Measurements from ENCODE around the gene WDR33. TPM values are rescaled to one million over a fixed set of nuclear protein-coding genes. Genes with fewer than 3 reads are reported as not detected.

The WDR33 gene
- total RNA-seq, 1 donor from 2014 or later: 37.1 TPM

- Histone ChIP-seq H3K4me3 (no peak overlapping the region), H3K27ac (no peak overlapping the region), H3K4me1 (peaks cover 47% of the 10 kb centered on the region), H3K9me3 (no peaks in the 10 kb centered on the region), H3K36me3 (peaks cover 0 to 11% of the 10 kb centered on the region in 2 donors), H3K27me3 (no peaks in the 10 kb centered on the region)
- no peak for DNase-seq (ENCODE audit: extremely low spot score in 2 of 2)
- TF ChIP-seq POLR2AphosphoS5 (IDR thresholded peaks at IDR 0.05; ENCODE audit: insufficient read depth in 1 of 2, low read depth in 1 of 2) (no peak), POLR2A (IDR thresholded peaks at IDR 0.05) (no peak)
- TF ChIP-seq, protein P1, sequence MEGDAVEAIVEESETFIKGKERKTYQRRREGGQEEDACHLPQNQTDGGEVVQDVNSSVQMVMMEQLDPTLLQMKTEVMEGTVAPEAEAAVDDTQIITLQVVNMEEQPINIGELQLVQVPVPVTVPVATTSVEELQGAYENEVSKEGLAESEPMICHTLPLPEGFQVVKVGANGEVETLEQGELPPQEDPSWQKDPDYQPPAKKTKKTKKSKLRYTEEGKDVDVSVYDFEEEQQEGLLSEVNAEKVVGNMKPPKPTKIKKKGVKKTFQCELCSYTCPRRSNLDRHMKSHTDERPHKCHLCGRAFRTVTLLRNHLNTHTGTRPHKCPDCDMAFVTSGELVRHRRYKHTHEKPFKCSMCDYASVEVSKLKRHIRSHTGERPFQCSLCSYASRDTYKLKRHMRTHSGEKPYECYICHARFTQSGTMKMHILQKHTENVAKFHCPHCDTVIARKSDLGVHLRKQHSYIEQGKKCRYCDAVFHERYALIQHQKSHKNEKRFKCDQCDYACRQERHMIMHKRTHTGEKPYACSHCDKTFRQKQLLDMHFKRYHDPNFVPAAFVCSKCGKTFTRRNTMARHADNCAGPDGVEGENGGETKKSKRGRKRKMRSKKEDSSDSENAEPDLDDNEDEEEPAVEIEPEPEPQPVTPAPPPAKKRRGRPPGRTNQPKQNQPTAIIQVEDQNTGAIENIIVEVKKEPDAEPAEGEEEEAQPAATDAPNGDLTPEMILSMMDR (IDR thresholded peaks at IDR 0.05): no peak
- intact Hi-C loops (cut with DNase I): loop anchor here (10.0 kb wide), 1 partner anchor 112 kb away; the partner anchor contains the start of gene WDR33
These were observed 107.7 kb downstream of the WDR33 start for GRCh38 chr2:127703282-127703681.

- no peak for DNase-seq (ENCODE audit: extremely low spot score in 2 of 2)
- Histone ChIP-seq H3K4me1 (peaks cover 47% of the 10 kb centered on the region), H3K9me3 (no peaks in the 10 kb centered on the region), H3K36me3 (peaks cover 0 to 8% of the 10 kb centered on the region in 2 donors), H3K4me3 (peak overlapping the region; percentile 56 to 93), H3K27ac (peak overlapping the region; percentile 82), H3K27me3 (no peaks in the 10 kb centered on the region)
- no peak for TF ChIP-seq POLR2AphosphoS5 (IDR thresholded peaks at IDR 0.05; ENCODE audit: insufficient read depth in 1 of 2, low read depth in 1 of 2)
- TF ChIP-seq, protein P1 (IDR thresholded peaks at IDR 0.05): no peak
- no peak for TF ChIP-seq POLR2A (IDR thresholded peaks at IDR 0.05)
- intact Hi-C loops (cut with DNase I): loop anchor here (10.0 kb wide), 1 partner anchor 112 kb away; the partner anchor contains the start of gene WDR33
These were observed 108.5 kb downstream of the WDR33 start for GRCh38 chr2:127702395-127703009.

DNA sequence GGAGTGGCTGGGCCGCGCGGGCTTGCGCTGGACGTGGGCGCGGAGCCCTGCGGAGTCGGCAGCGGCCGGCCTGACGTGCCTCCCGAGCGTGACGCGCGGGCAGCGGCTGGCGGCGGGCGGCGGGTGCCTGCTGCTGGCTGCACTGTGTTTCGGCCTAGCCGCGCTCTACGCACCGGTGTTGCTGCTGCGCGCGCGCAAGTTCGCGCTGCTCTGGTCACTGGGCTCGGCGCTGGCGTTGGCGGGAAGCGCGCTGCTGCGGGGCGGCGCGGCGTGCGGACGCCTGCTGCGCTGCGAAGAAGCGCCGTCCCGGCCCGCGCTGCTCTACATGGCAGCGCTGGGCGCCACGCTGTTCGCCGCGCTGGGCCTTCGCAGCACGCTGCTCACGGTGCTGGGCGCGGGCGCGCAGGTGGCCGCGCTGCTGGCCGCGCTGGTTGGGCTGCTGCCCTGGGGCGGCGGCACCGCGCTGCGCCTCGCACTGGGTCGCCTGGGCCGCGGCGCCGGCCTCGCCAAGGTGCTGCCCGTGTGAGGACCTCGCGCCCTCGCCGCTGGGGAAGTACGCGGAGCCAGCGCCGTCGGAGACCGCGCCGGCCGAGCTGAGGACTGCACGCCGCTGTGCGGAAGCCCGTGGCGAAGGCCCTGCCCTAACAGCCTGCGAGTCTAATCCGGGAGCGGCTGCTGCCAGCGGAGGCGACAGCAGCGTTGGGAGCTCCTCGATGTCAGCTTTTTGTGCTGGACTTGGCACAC lies 109.1 kb downstream of the WDR33 start:
- peaks cover 0 to 8% of the 10 kb centered on the region in 2 donors for H3K36me3 ChIP-seq
- H3K27ac ChIP-seq: peak overlapping the region; percentile 82
- intact Hi-C loops (cut with DNase I): loop anchor here (10.0 kb wide), 1 partner anchor 113 kb away; the partner anchor contains the start of gene WDR33
- H3K27me3 ChIP-seq: no peaks in the 10 kb centered on the region
- H3K4me1 ChIP-seq: peaks cover 47% of the 10 kb centered on the region
- peak overlapping the region; percentile 56 to 93 for H3K4me3 ChIP-seq
- peak in 1 of 2 donors; percentile 61 for TF ChIP-seq POLR2AphosphoS5 (IDR thresholded peaks at IDR 0.05; ENCODE audit: insufficient read depth in 1 of 2, low read depth in 1 of 2)
- TF ChIP-seq, protein P1 (IDR thresholded peaks at IDR 0.05): no peak
- H3K9me3 ChIP-seq: no peaks in the 10 kb centered on the region
- DNase-seq (ENCODE audit: extremely low spot score in 2 of 2): no peak

DNA sequence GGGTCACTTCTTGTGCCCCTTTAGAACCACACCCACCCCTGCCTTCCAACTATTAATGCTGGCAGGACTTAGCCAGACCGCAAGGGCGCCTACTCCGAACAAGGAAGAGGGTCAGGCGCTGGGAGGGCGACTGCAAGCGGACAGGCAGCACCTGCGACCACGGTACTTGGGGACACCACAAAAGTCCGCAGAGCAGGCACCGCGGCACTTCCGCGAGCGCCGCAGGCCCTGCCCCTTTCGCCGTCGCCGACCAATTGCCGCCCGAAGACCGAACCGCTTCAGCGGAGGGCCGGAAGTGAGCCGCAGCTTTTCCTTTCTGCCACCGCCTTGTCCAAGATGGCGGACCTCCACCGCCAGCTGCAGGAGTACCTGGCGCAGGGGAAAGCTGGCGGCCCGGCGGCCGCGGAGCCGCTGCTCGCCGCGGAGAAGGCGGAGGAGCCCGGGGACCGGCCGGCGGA lies 109.7 kb downstream of the WDR33 start, which contains the start of gene SFT2D3:
TSS of gene SFT2D3 (plus strand) at position 305 of the 458 bp plus-strand sequence. CDS start at position 337, 32 bp downstream.
- Histone ChIP-seq H3K36me3 (peaks cover 0 to 3% of the 10 kb centered on the region in 2 donors), H3K4me1 (peaks cover 47% of the 10 kb centered on the region), H3K27me3 (no peaks in the 10 kb centered on the region), H3K27ac (peak within 1 kb of the TSS; percentile 82), H3K9me3 (no peaks in the 10 kb centered on the region), H3K4me3 (peak within 1 kb of the TSS; percentile 56 to 93)
- peak in 1 of 2 donors; percentile 93 for DNase-seq (ENCODE audit: extremely low spot score in 2 of 2)
- TF ChIP-seq POLR2AphosphoS5 (IDR thresholded peaks at IDR 0.05; ENCODE audit: insufficient read depth in 1 of 2, low read depth in 1 of 2) (peak; percentile 63 to 88), POLR2A (IDR thresholded peaks at IDR 0.05) (peak in 1 of 2 donors; percentile 82)
- TF ChIP-seq, protein P1 (IDR thresholded peaks at IDR 0.05): no peak
- intact Hi-C loops (cut with DNase I): loop anchor here (10.0 kb wide), 1 partner anchor 114 kb away; the partner anchor contains the start of gene WDR33
